Measurements from ENCODE around the gene MYO7A. TPM values are rescaled to one million over a fixed set of nuclear protein-coding genes. Genes with fewer than 3 reads are reported as not detected.

The MYO7A gene
- total and polyA plus RNA-seq, 3 experiments from 2014 or later = 0.06 to 0.31 (median 0.20) TPM

DNA sequence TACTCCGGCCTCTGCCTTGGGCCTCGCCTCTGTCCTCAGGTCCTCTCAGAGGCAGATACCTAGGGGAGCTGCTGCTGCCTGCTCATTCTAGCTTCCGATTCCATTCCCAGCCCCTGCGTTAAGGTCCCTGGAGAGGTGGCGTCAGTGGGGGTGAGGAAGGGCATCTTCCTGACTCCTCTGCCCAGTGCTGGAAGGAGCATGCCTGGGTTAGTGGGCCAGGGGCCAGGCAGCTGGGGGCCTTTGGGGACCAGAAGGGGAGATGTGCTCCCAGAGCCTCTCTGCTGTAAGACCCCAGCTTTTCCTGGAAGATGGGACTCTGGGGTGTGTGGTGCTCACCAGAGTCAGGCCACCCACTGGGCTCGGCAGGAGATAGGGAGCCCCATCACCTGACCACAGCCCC lies 3.6 kb upstream of the MYO7A start:
- H3K36me3 ChIP-seq (ENCODE audit: insufficient read depth, low read length) = no peaks in the 10 kb centered on the region
- Mint-ChIP-seq H3K4me3 (peak overlapping the region in 1 of 7 donors; percentile 56), H3K9me3 (no peaks in the 10 kb centered on the region), H3K27me3 (no peaks in the 10 kb centered on the region), H3K36me3 (peaks cover 0 to 9% (median 0%) of the 10 kb centered on the region in 3 donors), H3K4me1 (peaks cover 5 to 8% (median 6%) of the 10 kb centered on the region in 3 donors), H3K27ac (no peak overlapping the region)
- H3K4me3 ChIP-seq (ENCODE audit: low read length) = no peak overlapping the region
- ChIA-PET CTCF (no interaction called here), POLR2A (no interaction called here)
- H3K9me3 ChIP-seq (ENCODE audit: low read length) = no peaks in the 10 kb centered on the region
- no peak for DNase-seq
- no peaks in the 10 kb centered on the region for H3K27me3 ChIP-seq (ENCODE audit: insufficient read depth, low read length, poor library complexity, severe bottlenecking)
- no peak overlapping the region for H3K27ac ChIP-seq (ENCODE audit: low read depth, low read length)
- H3K4me1 ChIP-seq (ENCODE audit: insufficient read depth, low read length) = peaks cover 8% of the 10 kb centered on the region

DNA sequence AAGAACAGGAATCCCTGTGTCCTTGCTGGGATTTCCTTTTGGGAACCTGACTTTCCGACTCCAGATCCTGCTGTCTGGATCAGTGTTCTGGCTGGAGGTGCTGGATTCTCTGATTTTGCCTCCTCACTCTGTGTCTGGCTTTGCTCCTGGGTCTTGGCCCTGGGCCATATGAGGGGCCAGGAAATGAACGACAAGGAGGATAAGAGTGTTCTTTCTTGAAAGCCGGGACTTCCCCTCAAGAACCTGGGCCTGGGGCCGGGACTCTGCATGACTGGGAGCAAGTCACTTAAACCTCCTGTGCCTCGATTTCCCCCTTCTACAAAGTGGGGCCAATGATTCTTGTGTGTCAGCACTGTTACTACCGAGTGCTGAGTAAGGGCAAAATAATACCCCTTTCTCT lies 2.9 kb upstream of the MYO7A start:
- H3K4me1 Mint-ChIP-seq = peaks cover 5 to 8% (median 6%) of the 10 kb centered on the region in 3 donors
- CTCF ChIA-PET = no interaction called here

DNA sequence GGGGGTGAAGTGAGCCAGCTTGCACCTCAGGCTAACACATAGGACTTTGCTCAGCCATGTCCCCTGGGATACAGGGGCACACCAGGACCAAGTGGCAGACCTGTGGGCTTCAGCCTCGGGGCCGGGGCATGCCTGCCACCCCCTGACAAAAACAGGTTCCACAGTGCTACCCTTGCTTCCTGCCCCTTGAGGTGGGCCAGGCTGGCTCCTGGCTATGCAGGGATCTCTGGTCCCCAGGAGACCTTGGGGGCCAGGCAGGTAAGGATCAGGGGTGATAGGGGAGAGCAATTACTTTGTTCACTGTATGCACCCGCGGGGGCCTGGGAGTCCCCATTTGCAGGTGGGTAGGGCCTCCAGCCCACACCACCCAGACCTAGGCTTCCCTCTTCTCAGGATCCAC lies 2.4 kb upstream of the MYO7A start:
- Mint-ChIP-seq H3K27ac (no peak overlapping the region), H3K36me3 (peaks cover 0 to 9% (median 0%) of the 10 kb centered on the region in 3 donors), H3K9me3 (no peaks in the 10 kb centered on the region), H3K4me3 (no peak overlapping the region), H3K4me1 (peaks cover 5 to 8% (median 6%) of the 10 kb centered on the region in 3 donors), H3K27me3 (no peaks in the 10 kb centered on the region)
- H3K27ac ChIP-seq (ENCODE audit: low read depth, low read length) = no peak overlapping the region
- CTCF ChIA-PET = interaction anchor here (0.9 to 5.8 kb wide), 3 partner anchors 11 to 63 kb away, joined by 3 to 108 read pairs (median 14); no protein-coding TSS in a partner anchor
- DNase-seq = no peak
- H3K4me3 ChIP-seq (ENCODE audit: low read length) = no peak overlapping the region
- no peaks in the 10 kb centered on the region for H3K36me3 ChIP-seq (ENCODE audit: insufficient read depth, low read length)
- peaks cover 8% of the 10 kb centered on the region for H3K4me1 ChIP-seq (ENCODE audit: insufficient read depth, low read length)
- no peaks in the 10 kb centered on the region for H3K27me3 ChIP-seq (ENCODE audit: insufficient read depth, low read length, poor library complexity, severe bottlenecking)
- POLR2A ChIA-PET = no interaction called here
- no peaks in the 10 kb centered on the region for H3K9me3 ChIP-seq (ENCODE audit: low read length)

More for the DNA sequence above, 2.9 kb upstream of the MYO7A start:
- Mint-ChIP-seq H3K36me3 (peaks cover 0 to 9% (median 0%) of the 10 kb centered on the region in 3 donors), H3K27me3 (no peaks in the 10 kb centered on the region), H3K4me3 (no peak overlapping the region), H3K9me3 (no peaks in the 10 kb centered on the region), H3K27ac (peak overlapping the region in 1 of 8 donors; percentile 9)
- peaks cover 8% of the 10 kb centered on the region for H3K4me1 ChIP-seq (ENCODE audit: insufficient read depth, low read length)
- H3K27ac ChIP-seq (ENCODE audit: low read depth, low read length) = no peak overlapping the region
- no peaks in the 10 kb centered on the region for H3K9me3 ChIP-seq (ENCODE audit: low read length)
- no peak overlapping the region for H3K4me3 ChIP-seq (ENCODE audit: low read length)
- no peak for DNase-seq
- H3K36me3 ChIP-seq (ENCODE audit: insufficient read depth, low read length) = no peaks in the 10 kb centered on the region
- POLR2A ChIA-PET = no interaction called here
- H3K27me3 ChIP-seq (ENCODE audit: insufficient read depth, low read length, poor library complexity, severe bottlenecking) = no peaks in the 10 kb centered on the region

DNA sequence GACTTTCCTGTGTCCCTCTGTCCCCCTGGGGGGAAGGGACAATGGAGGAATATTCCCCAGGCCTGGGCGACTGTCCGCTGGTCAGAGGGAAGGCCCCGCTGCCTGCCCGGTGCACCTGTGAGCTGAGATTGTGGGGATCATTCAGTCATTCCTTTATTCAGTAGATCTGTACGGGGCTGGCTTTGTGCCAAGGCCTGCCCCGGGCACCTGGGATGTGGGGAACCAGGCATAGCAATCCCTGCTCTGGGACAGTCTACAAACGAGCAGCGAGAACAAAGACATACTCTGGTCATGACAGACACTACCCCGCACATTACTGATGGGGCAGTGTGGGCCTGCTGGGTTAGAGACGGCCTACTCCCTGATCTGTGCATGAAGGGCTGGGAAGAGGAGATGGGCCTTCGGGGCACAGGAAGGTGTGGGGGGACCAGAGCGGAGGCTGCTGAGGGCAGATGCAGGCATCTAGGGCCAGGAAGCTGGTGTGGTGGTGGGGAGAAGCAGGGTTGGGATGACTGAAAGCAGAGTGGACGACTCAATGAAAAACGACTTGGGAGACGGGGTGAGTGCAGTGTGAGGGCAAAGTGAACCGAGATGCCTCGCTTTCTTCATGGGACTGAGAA lies 1.8 kb upstream of the MYO7A start:
- no peak for DNase-seq
- peaks cover 0 to 8% (median 0%) of the 10 kb centered on the region in 3 donors for H3K36me3 Mint-ChIP-seq
- H3K9me3 Mint-ChIP-seq = no peaks in the 10 kb centered on the region
- CTCF ChIA-PET = interaction anchor here (0.8 to 5.8 kb wide), 20 partner anchors 9 to 493 kb away, joined by 3 to 108 read pairs (median 6); no protein-coding TSS in a partner anchor
- H3K4me3 Mint-ChIP-seq = peak overlapping the region; percentile 13 to 69 (median 31)
- H3K9me3 ChIP-seq (ENCODE audit: low read length) = no peaks in the 10 kb centered on the region
- H3K4me1 Mint-ChIP-seq = peaks cover 3 to 8% (median 5%) of the 10 kb centered on the region in 3 donors
- POLR2A ChIA-PET = no interaction called here
- H3K27me3 Mint-ChIP-seq = no peaks in the 10 kb centered on the region
- H3K4me3 ChIP-seq (ENCODE audit: low read length) = no peak overlapping the region
- H3K27ac ChIP-seq (ENCODE audit: low read depth, low read length) = no peak overlapping the region
- H3K36me3 ChIP-seq (ENCODE audit: insufficient read depth, low read length) = no peaks in the 10 kb centered on the region
- no peak overlapping the region for H3K27ac Mint-ChIP-seq
- H3K27me3 ChIP-seq (ENCODE audit: insufficient read depth, low read length, poor library complexity, severe bottlenecking) = no peaks in the 10 kb centered on the region
- peaks cover 8% of the 10 kb centered on the region for H3K4me1 ChIP-seq (ENCODE audit: insufficient read depth, low read length)

- Mint-ChIP-seq H3K27me3 (no peaks in the 10 kb centered on the region), H3K9me3 (no peaks in the 10 kb centered on the region), H3K4me3 (peak overlapping the region in 5 of 7 donors; percentile 28 to 86 (median 64)), H3K36me3 (peaks cover 0 to 8% (median 0%) of the 10 kb centered on the region in 3 donors), H3K27ac (no peak overlapping the region), H3K4me1 (peaks cover 3 to 8% (median 5%) of the 10 kb centered on the region in 3 donors)
- Histone ChIP-seq H3K27ac (ENCODE audit: low read depth, low read length) (no peak overlapping the region), H3K9me3 (ENCODE audit: low read length) (no peaks in the 10 kb centered on the region), H3K36me3 (ENCODE audit: insufficient read depth, low read length) (no peaks in the 10 kb centered on the region), H3K27me3 (ENCODE audit: insufficient read depth, low read length, poor library complexity, severe bottlenecking) (no peaks in the 10 kb centered on the region), H3K4me1 (ENCODE audit: insufficient read depth, low read length) (peaks cover 8% of the 10 kb centered on the region), H3K4me3 (ENCODE audit: low read length) (peak overlapping the region; percentile 61)
- ChIA-PET CTCF (interaction anchor here (0.8 to 5.8 kb wide), 31 partner anchors 9 to 492 kb away, joined by 3 to 108 read pairs (median 6); no protein-coding TSS in a partner anchor), POLR2A (no interaction called here)
- DNase-seq = no peak
Measured at GRCh38 chr11:77126861-77127234, 1.2 kb upstream of the MYO7A start.

DNA sequence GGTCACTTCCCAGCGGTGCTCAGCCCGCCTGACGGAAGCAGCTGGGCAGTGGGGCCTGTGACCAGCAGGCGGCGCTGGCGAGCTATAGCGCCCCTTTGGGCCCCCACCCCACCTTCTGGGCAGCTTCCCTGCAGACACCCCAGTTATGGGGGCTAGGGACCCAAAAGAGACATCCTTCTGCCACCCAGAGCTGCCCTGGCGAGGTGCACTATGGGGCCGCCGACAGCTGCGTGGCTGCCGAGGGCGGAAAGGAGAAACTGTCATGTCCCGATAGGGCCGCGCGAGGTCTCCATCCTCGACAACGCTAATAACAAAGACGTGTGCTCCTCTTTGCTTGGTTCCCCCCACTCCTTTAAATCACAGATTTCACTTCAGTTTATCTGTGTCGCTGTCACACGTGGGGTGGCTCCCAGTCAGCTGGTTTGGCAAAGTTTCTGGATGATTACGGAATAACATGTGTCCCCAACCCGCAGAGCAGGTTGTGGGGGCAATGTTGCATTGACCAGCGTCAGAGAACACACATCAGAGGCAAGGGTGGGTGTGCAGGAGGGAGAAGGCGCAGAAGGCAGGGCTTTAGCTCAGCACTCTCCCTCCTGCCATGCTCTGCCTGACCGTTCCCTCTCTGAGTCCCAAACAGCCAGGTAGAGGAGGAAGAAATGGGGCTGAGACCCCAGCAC lies 673 bp upstream of the MYO7A start:
- H3K4me1 Mint-ChIP-seq = peaks cover 3 to 8% (median 5%) of the 10 kb centered on the region in 3 donors
- Histone ChIP-seq H3K27ac (ENCODE audit: low read depth, low read length) (no peak overlapping the region), H3K36me3 (ENCODE audit: insufficient read depth, low read length) (no peaks in the 10 kb centered on the region), H3K4me1 (ENCODE audit: insufficient read depth, low read length) (peaks cover 8% of the 10 kb centered on the region), H3K4me3 (ENCODE audit: low read length) (peak overlapping the region; percentile 61), H3K27me3 (ENCODE audit: insufficient read depth, low read length, poor library complexity, severe bottlenecking) (no peaks in the 10 kb centered on the region), H3K9me3 (ENCODE audit: low read length) (no peaks in the 10 kb centered on the region)
- CTCF ChIA-PET = interaction anchor here (0.8 to 5.8 kb wide), 31 partner anchors 9 to 492 kb away, joined by 3 to 108 read pairs (median 6); no protein-coding TSS in a partner anchor
- H3K27ac Mint-ChIP-seq = peak overlapping the region in 1 of 8 donors; percentile 50
- peak; percentile 45 to 63 (median 49) for DNase-seq
- POLR2A ChIA-PET = no interaction called here
- peaks cover 0 to 8% (median 0%) of the 10 kb centered on the region in 3 donors for H3K36me3 Mint-ChIP-seq
- no peaks in the 10 kb centered on the region for H3K9me3 Mint-ChIP-seq
- peak overlapping the region in 6 of 7 donors; percentile 41 to 86 (median 66) for H3K4me3 Mint-ChIP-seq
- no peaks in the 10 kb centered on the region for H3K27me3 Mint-ChIP-seq

- Histone ChIP-seq H3K4me1 (ENCODE audit: insufficient read depth, low read length) (peaks cover 8% of the 10 kb centered on the region), H3K36me3 (ENCODE audit: insufficient read depth, low read length) (no peaks in the 10 kb centered on the region), H3K27ac (ENCODE audit: low read depth, low read length) (no peak overlapping the region), H3K27me3 (ENCODE audit: insufficient read depth, low read length, poor library complexity, severe bottlenecking) (no peaks in the 10 kb centered on the region), H3K9me3 (ENCODE audit: low read length) (no peaks in the 10 kb centered on the region), H3K4me3 (ENCODE audit: low read length) (no peak overlapping the region)
- POLR2A ChIA-PET = no interaction called here
- H3K27me3 Mint-ChIP-seq = no peaks in the 10 kb centered on the region
- H3K36me3 Mint-ChIP-seq = peaks cover 0 to under 1% (median 0%) of the 10 kb centered on the region in 3 donors
- H3K4me1 Mint-ChIP-seq = peaks cover 3 to 8% (median 5%) of the 10 kb centered on the region in 3 donors
- H3K27ac Mint-ChIP-seq = peak overlapping the region in 2 of 8 donors; percentile 10 to 68
- DNase-seq = no peak
- peak overlapping the region in 3 of 7 donors; percentile 9 to 53 (median 52) for H3K4me3 Mint-ChIP-seq
- CTCF ChIA-PET = interaction anchor here (5.8 kb wide), 1 partner anchor 59 kb away, joined by 108 read pairs; no protein-coding TSS in a partner anchor
- no peaks in the 10 kb centered on the region for H3K9me3 Mint-ChIP-seq
Measured at GRCh38 chr11:77129069-77129841, 1.2 kb downstream of the MYO7A start.

All from CD8-positive, alpha-beta memory T cell (primary cell).